HG03460 (cell line): ENCODE data around the gene RAB3IL1.

Experiments
- ATAC-seq: cut with Tn5 transposase; IDR thresholded peaks from one replicate; pipeline ENCODE4 v1.9.1; 2021; ENCODE audit not compliant: unreplicated experiment

RAB3IL1 gene

DNA sequence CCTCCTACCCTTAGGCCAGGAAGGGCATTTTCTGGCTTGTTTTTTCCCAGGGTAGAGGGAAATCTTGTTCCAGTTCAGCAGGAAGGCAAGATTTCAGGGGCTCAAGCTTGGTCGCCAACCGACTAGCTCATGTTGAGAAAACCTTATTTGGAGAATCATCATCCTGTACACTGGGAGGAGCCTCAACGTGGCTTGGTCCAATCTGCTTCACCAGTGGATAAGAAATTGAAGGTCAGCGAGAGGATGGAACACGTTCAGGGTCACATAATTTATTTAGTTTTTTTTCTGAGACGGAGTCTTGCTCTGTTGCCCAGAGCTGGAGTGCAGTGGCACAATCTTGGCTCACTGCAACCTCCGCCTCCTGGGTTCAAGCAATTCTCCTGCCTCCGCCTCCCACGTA is 68.7 kb downstream of the RAB3IL1 start:
- no peak for ATAC-seq

DNA sequence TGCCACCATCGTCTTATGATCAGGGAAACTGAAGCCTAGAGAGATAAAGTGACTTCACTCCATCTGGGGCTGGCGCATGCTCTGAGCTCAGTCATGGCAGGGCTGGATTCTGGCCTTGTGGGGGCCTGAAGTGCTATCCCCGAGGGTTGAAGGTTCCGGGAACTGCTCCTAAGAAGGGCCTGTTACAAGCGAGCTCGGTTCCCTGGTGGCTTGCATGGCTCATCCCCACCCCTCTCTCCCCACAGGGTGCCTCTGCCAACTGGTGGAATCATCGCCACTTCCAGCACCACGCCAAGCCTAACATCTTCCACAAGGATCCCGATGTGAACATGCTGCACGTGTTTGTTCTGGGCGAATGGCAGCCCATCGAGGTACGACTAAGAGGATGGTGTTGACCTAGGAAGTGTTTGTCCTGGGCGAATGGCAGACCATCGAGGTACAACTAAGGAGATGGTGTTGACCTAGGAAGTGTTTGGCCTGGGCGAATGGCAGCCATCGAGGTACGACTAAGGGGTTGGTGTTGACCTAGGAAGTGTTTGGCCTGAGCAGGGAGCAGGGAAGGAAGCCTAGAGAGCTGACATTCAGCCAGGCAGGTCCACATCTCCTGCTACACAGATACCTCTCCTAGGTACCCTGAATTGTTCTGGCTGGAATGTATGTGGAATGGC is 69.3 kb downstream of the RAB3IL1 start:
- no peak for ATAC-seq
